ENCODE results near the gene TSC22D4.
A peak's percentile ranks its signal among the peaks of the same experiment; 100 is the strongest.
"Not testable (repeated sequence)": the region's sequence is repeated elsewhere in the genome, so short reads cannot be mapped to it uniquely, and the experiment has no call there.

TSC22D4 gene

DNA sequence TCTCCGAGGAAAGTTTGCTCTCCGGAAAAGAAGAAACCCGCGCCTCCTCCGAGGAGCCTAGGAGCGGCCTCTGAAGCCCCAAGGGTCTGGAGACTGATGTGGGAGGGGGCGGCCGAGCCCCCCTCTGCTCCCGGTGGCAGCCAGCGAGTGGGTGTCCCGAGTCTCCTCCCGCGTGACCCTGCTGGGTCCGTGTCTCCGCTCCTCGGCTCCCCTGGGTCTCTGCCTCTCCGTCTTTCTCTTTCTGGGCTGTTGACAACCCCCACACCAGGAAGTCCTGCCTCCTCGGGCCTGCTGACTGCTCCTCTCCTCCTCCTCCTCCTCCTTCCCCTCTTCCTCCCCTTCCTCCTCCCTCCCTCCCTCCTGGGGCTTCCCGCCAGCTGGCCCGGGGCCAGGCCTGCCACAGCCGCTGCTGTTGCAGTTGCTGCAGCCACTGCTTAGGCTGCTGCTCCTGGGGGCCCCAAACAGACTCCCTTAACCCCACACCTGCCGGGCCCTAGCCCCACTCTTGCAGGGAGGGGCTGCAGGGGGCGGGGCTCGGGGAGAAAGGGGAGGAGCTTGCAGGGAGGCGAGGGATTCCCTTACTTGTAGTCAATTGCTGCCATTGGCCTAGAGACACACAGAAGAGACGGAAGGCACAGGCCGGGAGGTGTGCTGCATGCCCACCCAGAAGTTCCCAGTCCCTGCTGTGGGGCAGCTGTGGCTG, at the start of gene TSC22D4:
TSS of gene TSC22D4 (minus strand) at position 257 of the 703 bp plus-strand sequence. CDS start 1,176 bp downstream, outside the sequence.
- DNase-seq (ENCODE audit: low read depth in 2 of 2) = peak; percentile 84 to 92

DNA sequence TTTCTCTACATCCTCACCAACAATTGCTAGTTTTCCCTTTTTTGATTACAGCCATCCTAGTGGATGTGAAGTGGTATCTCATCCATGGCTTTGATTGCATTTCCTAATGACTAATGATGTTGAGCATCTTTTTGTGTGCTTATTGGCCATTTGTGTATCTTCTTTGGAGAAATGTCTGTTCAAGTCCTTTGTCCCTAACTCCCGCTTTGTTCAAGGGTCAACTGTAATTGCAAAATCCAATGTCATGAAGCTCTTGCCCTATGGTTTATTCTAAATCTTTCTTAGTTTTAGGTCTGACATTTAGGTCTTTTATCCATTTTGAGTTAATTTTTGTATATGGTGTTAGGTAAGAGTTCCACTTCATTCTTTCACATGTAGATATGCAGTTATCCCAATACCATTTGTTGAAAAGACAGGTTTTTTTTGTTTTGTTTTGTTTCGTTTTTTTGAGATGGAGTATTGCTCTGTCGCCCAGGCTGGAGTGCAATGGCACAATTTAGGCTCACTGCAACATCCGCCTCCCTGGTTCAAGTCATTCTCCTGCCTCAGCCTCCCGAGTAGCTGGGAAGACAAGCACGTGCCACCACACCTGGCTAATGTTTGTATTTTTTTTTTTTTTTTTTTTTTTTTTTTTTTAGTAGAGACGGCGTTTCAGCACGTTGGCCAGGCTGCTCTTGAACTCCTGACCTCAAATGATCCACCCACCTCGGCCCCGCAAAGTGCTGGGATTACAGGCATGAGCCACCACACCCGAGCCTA, 49.3 kb upstream of the TSC22D4 start:
- DNase-seq (ENCODE audit: low read depth in 2 of 2) = not testable (repeated sequence)

DNA sequence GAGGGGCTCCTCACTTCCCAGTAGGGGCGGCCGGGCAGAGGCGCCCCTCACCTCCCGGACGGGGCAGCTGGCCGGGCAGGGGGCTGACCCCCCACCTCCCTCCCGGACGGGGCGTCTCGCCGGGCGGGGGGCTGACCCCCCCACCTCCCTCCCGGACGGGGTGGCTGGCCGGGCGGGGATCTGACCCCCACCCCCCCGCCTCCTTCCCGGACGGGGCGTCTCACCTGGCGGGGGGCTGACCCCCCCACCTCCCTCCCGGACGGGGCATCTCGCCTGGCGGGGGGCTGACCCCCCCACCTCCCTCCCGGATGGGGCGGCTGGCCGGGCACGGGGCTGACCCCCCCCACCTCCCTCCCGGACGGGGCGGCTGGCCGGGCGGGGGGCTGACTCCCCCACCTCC, 44.2 kb upstream of the TSC22D4 start:
- DNase-seq (ENCODE audit: low read depth in 2 of 2) = not testable (repeated sequence)

DNA sequence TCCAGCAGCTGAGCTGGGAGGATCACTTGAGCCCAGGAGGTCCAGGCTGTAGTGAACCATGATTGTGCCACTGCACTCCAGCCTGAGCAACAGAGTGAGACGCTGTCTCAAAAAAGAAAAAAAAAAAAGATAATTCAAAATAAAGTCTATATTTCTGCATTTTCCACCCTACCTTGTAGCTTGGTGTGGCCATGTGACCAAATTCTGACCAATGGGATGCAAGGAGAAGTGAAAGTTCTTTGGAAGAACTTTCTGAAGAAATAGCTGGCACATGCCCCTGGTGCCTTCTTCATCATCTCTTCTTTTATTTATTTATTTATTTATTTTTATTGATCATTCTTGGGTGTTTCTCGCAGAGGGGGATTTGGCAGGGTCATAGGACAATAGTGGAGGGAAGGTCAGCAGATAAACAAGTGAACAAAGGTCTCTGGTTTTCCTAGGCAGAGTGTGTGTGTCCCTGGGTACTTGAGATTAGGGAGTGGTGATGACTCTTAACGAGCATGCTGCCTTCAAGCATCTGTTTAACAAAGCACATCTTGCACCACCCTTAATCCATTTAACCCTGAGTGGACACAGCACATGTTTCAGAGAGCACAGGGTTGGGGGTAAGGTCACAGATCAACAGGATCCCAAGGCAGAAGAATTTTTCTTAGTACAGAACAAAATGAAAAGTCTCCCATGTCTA, 43.0 kb upstream of the TSC22D4 start:
- DNase-seq (ENCODE audit: low read depth in 2 of 2) = not testable (repeated sequence)

DNA sequence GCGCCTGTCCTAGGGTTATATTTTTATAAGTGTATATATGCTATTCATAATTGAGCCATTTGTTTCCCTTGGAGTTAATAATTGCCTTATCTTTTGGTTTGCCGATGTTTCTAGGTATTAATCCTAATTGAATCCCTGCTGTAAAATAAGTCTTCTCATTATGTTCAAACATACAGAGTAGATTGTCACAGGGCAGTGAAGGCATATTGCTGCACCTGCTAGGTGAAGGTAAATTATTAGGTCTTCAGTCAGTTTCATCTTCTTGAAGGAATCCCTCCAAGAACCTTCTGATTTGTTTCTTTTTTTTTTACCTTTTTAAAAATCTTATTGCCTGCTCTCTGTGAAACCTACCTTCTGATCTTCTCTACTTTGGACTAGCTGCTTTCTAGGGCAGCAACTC, 42.1 kb upstream of the TSC22D4 start:
- no peak for DNase-seq (ENCODE audit: low read depth in 2 of 2)

DNA sequence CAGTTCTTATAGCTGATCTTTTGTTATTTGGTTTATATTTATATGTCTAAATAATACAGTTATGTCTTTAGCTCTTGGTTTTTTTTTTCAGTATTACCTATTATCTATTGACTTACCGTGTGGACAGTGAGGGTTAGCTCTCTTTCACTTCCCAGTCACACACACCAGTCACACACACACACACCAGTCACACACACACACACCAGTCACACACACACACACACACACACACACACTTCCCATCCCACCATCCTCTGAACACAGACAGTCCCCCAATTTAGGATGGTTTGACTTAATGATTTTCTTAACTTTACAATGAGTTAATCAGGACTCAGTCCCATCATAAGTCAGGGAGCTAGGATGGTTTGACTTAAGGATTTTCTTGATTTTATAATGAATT, 41.1 kb upstream of the TSC22D4 start:
- no peak for DNase-seq (ENCODE audit: low read depth in 2 of 2)

DNA sequence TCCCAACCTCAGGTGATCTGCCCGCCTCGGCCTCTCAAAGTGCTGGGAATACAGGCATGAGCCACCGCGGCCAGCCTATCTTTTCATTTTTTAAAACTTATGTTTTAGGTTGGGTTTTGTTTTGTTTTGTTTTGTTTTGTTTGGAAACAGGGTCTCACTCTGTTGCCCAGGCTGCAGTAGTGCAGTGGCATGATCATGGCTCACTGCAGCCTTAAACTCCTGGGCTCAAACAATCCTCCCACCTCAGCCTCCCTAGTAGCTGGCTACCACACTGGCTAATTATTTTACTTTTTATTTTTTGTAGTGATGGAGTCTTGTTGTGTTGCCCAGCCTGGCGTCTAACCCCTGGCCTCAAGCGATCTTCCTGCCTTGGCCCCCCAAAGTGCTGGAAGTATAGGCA, 40.6 kb upstream of the TSC22D4 start:
- DNase-seq (ENCODE audit: low read depth in 2 of 2) = no peak

DNA sequence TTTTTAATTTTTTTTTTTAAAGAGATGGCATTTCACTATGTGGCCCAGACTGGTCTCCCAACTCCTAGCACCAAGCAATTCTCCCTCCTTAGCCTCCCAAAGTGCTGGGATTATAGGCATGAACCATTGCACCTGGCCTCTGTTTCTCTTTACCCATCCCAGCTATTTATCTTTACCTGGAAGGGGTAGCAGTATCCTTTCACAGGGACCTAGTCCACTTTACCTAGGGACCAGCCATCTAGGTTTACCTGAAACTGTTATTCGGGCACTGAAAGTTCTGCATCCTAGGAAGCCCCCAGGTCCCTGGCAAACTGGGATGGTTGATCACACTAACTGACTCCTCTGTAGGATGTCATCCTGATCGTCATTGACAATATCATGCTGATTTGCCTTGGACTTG, 38.3 kb upstream of the TSC22D4 start:
- no peak for DNase-seq (ENCODE audit: low read depth in 2 of 2)

DNA sequence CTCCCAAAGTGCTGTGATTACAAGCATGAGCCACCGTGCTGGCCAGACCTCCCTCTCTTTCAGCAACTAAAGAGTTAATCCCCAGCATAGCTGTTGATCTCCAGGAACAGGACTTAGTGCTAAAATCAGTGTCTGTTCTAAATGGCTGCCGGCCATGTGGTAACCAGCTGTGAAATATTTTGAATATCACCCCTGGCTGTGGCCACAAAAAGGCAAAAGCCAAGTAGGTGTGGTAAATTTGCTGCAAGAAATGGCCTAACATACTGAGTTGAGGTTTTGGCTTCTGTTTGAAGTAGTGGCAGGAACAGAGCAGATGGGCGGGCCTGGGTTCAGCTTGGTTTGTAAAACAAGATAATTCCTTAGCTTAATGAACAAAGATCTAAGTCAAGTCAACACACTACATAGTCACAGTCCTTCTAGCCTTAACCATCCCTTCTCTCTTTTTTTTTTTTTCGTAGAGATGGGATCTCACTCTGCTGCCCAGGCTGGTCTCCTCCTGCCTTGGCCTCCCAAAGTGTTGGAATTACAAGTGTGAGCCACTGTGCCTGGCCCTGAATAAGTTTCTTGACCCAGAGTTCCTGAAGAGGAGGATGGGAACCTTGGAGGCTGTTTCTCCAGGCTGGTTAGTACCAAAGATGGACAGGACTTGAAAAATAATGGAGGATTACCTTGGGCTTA, 37.3 kb upstream of the TSC22D4 start:
- DNase-seq (ENCODE audit: low read depth in 2 of 2) = no peak

DNA sequence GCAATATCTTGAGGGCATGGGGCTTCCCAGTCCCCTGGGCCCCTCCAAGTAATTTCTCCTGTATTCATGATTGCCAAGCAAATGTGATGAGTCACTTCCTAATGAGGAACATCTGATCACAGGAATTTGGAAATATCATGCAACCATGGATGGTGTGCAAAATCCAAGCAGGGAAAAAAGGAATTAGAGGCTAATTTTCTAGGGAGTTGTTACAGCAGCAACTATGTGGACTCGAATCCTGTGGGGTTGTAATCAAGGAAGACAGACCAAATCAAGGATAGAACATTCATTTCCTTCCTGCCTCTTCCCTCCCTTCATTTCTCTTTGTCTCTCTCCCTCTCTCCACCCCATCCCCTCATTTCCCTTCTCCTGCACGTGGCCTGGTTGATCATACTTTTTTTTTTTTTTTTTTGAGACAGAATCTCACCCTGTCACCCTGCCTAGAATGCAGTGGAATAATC, 36.1 kb upstream of the TSC22D4 start:
- DNase-seq (ENCODE audit: low read depth in 2 of 2) = no peak

DNA sequence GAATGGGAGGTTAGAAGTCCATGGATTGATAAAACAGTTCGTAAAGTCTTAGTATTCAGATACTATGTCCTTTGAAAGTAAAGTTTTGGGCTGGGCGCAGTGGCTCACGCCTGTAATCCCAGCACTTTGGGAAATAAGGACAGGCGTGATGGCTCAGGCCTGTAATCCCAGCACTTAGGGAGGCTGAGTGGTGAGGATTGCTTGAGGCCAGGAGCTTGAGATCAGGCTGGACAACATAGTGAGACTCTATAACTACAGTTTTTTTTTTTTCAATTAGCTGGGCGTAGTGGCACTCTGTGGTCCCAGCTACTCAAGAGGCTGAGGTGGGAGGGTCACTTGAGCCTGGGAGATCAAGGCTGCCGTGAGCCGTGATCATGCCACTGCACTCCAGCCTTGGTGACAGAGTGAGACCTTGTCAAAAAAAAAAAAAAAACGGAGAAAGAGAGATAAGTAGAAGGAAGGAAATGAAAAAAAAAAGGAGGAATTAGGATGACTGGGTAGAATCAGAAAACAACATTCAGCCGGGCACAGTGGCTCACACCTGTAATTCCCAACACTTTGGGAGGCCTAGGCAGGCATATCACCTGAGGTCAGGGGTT, 34.3 kb upstream of the TSC22D4 start:
- no peak for DNase-seq (ENCODE audit: low read depth in 2 of 2)

DNA sequence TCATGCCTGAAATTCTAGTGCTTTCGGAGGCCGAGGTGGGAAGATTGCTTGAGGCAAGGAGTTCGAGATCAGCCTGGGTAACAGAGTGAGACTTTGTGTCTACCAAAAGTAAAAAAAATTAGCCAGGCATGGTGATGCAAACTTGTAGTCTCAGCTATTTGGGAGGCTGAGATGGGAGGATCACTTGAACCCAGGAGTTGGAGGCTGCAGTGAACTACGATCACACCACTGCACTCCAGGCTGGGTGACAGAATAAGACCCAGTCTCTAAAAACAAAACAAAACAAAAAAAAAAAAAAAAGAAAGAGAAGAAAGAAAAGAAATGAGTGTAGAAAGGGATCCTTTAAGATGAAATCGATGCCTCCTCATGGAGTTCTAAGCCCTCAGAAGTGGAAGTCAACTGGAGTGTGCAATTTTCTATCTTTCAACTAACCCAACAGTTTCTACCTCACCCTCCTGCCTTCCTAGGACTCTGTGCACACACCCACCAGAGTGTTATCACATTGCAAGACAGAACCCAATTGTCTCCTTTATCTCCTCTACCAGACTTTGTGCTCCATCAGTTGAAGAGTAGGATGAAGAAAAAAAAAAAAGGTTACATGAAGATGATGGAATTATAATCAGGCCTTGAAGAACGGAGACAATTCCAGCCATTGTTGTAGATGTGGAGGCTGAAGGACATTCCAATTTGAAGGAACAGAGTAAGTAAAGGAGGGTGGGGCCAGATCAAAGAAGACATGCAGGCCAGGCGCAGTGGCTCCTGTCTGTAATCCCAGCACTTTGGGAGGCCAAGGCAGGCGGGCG, 31.6 kb upstream of the TSC22D4 start:
- DNase-seq (ENCODE audit: low read depth in 2 of 2) = no peak

DNA sequence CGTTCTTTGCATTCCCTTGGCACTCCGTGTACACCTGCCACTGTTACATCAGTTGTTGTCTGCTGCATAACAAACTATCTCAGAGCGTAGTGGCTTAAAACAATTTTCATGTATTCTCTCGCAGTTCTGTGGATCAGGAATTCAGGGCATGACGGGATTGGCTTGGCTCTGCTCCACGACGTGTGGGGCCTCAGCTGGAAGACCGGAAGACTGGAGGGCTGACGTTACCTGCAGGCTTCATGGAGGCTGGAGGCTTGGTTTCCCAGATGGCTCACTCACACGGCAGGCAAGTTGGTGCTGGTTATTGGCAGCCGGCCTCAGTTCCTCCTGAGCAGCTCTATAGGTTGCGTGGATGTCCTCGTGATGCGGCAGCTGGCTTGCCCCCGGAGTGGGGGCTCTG, 30.2 kb upstream of the TSC22D4 start:
- DNase-seq (ENCODE audit: low read depth in 2 of 2) = no peak

DNA sequence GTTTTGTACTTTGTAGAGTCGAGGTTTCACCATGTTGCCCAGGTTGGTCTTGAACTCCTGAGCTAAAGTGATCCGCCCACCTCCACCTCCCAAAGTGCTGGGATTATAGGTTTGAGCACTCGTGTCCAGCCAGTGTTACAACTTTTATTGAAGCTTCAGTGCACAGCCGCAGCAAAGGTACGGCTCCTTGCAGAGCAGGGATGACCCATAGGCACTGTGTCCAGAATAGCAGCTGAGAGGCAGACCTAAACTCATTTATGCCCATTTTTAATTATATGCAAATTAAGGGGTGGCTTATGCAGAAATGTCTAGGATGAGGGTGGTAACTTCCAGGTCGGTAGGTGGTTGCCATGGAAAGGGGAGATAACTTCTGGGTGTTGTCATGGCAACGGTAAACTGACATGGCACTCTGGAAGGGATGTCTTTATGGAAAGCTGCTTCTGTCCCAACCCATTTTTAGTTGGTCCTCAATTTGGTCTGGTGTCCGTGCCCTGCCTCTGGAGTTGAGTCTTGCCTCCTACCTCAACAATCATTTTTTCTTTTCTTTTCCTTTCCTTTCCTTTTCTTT, 27.4 kb upstream of the TSC22D4 start:
- no peak for DNase-seq (ENCODE audit: low read depth in 2 of 2)

DNA sequence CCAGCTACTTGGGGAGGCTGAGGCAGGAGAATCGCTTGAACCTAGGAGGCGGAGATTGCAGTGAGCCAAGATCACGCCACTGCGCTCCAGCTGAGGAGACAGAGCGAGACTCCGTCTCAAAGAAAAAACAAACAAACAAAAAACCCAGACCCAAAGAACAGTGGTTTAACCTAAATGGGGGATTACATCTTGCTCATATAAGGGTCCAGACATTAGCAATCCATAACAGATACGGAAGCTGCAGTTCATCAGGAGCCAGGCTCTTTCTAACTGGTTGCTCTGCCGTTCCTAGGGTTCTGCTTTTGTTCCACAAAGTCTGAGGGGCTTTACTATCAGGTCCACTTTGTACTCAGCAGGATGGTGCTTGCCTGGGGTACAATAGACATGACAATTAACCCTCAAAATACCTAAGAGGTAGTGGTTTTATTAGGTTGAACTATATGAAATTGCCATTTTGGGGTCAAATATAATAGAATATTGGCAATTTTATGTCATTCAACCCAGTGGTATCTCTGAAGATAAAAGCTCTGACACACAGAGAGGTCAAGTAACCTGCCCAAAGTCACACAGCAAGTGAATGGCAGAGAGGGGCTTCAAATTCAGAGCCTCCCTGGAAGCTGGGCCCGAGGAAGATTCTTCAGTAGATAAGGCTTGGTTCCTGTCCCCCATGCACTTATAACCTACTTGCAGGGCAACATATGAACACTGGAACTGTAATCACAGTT, 26.0 kb upstream of the TSC22D4 start:
- DNase-seq (ENCODE audit: low read depth in 2 of 2) = no peak

DNA sequence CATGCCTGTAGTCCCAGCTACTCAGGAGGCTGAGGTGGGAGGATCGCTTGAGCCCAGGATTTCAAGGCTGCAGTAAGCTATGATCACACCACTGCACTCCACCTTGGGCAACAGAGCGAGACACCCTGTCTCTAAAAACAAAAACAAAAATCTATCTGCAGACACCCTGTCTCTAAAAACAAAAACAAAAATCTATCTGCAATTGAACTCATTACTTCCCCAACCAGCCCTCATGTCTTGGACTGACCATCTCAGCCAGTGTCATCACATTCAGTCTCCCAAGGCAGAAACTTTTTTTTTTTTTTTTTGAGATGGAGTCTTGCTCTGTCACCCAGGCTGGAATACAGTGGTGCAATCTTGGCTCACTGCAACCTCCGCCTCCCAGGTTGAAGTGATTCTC, 25.0 kb upstream of the TSC22D4 start:
- DNase-seq (ENCODE audit: low read depth in 2 of 2) = not testable (repeated sequence)

DNA sequence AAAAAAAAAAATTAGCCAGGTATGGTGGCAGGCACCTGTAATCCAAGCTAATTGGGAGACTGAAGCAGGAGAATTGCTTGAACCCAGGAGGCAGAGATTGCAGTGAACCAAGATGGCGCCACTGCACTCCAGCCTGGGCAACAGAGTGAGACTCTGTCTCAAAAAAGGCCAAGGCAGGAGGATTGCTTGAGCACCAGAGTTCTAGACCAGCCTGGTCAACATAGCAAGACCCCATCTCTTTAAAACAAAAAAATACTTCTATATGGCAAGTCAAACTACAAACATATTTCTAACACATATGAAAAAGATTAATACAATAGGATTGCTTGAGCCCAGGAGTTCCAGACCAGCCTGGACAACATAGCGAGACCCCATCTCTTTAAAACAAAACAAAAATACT, 21.7 kb upstream of the TSC22D4 start:
- DNase-seq (ENCODE audit: low read depth in 2 of 2) = not testable (repeated sequence)

DNA sequence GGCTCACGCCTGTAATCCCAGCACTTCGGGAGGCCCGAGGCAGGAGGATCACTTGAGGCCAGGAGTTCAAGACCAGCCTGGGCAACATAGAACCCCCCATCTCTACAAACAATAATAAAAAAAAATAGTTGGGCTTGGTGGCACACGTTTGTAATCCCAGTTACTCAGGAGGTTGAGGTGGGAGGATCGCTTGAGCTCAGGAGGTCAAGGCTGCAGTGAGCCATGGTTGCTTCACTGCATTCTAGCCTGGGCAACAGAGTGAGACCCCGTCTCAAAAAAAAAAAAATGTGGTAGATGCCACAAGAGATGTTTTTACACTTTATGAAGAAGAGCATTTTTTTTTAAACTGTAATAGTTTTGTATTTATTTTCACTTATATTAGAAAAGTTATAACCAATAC, 17.5 kb upstream of the TSC22D4 start:
- no peak for DNase-seq (ENCODE audit: low read depth in 2 of 2)

DNA sequence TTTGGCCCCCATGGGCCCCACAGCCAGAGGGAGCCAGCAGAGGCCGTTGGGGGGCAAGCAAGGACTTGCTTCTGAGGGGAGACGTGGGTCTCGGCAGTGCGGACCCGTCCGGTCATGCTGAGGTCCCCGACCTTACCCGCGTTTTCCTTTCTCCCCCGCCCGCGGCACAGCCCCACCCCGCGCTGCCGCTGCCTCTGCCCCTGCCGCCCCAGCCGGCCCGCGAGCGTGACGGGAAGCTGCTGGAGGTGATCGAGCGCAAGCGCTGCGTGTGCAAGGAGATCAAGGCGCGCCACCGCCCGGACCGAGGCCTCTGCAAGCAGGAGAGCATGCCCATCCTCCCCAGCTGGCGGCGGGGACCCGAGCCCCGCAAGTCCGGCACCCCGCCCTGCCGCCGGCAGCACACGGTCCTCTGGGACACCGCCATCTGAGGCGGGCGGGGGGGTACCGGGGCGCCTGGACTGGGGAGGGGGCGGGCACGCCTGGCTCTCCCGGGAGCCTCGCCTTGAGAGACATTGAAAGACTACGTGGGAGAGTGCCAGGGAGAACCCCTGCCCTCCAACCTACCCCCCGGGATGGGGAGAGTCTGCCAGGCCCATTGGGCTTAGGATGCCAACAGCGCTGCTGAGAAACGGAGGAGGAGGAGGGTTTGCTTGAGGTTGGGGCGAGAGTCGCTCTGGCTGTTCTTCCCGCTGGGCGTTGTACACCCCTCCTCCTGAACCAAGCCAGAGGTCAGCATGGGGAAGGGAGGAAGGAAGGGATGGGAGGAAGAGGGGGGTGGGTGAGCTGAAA, 14.7 kb upstream of the TSC22D4 start:
- peak; percentile 45 to 50 for DNase-seq (ENCODE audit: low read depth in 2 of 2)

All from stimulated activated CD4-positive, alpha-beta T cell treated with anti-CD3 and anti-CD28 coated beads, Interleukin-15, amount 100 ng/mL, for 48 hours (primary cell).